Chondrocyte (in vitro differentiated cells): Measurements from ENCODE around the gene PDGFRB. TPM values are rescaled to one million over a fixed set of nuclear protein-coding genes. Genes with fewer than 3 reads are reported as not detected.

ENCODE experiments used
- DNase-seq: peaks from one replicate; pipeline ENCODE4 v3.0.0; 2021; ENCODE audit warnings: mixed read lengths, low spot score
- H3K27ac Mint-ChIP-seq: one replicate; pipeline ENCODE4 v1.8.0; 2021; ENCODE audit warnings: mild to moderate bottlenecking, moderate library complexity, mixed read lengths; ENCODE audit not compliant: unreplicated experiment
- H3K27me3 Mint-ChIP-seq: 2 replicates; pipeline ENCODE4 v1.8.0; 2021; ENCODE audit warnings: low read depth, mixed read lengths
- H3K36me3 Mint-ChIP-seq: 2 replicates; pipeline ENCODE4 v1.8.0; 2021; ENCODE audit warnings: low read depth, mixed read lengths
- H3K4me1 Mint-ChIP-seq: 2 replicates; pipeline ENCODE4 v1.8.0; 2021; ENCODE audit warnings: low read depth, mild to moderate bottlenecking, mixed read lengths
- H3K4me3 Mint-ChIP-seq: one replicate; pipeline ENCODE4 v1.8.0; 2021; ENCODE audit warnings: mild to moderate bottlenecking, moderate library complexity, mixed read lengths; ENCODE audit not compliant: unreplicated experiment
- H3K9me3 Mint-ChIP-seq: 2 replicates; pipeline ENCODE4 v1.8.0; 2021; ENCODE audit warnings: low read depth, mixed read lengths
- CTCF ChIP-seq: fragments of 200-600 bp; sonication (generic); IDR thresholded peaks from 2 replicates; pipeline ENCODE4 v1.5.0; 2021; ENCODE audit warnings: antibody characterized with exemption, mild to moderate bottlenecking, moderate library complexity
- total RNA-seq: library from RNA; stranded (reverse); gene quantifications from 3 replicates; pipeline ENCODE4 v1.2.1, GENCODE V29; 2021

The PDGFRB gene
- total RNA-seq, 1 donor from 2014 or later: 499 TPM

DNA sequence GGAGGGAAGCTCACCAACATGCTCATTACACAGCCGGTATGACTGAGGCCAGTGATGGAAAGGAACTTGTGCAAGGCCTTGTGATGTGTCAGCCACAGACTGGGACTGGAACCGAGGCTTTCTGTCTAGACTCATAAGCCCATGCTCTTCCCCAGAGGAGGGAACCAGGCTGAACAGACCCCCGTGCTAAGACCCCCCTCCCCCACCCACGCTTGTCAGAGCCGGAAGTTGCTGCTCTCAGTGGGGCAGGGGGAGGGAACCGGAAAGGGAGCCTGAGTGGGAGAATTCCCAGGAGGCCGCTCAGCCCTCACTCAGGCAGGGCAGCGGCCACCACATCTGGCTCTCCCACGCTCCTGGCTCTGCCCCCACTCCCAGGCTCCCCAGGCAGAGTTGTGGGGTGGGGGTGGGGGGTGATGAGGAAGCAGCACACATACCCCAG lies 4.1 kb upstream of the PDGFRB start:
- peaks cover 72% of the 10 kb centered on the region for H3K4me1 Mint-ChIP-seq
- H3K27ac Mint-ChIP-seq: peak overlapping the region; percentile 82
- no peaks in the 10 kb centered on the region for H3K9me3 Mint-ChIP-seq
- no peak for TF ChIP-seq CTCF
- DNase-seq: no peak
- no peak overlapping the region for H3K4me3 Mint-ChIP-seq
- H3K36me3 Mint-ChIP-seq: peaks cover 2% of the 10 kb centered on the region
- H3K27me3 Mint-ChIP-seq: no peaks in the 10 kb centered on the region

GRCh38 chr5:150159031-150159430 lies 3.4 kb upstream of the PDGFRB start:
- Mint-ChIP-seq H3K4me1 (peaks cover 70% of the 10 kb centered on the region), H3K4me3 (no peak overlapping the region), H3K27ac (peak overlapping the region; percentile 86), H3K27me3 (no peaks in the 10 kb centered on the region), H3K9me3 (no peaks in the 10 kb centered on the region), H3K36me3 (peaks cover 5% of the 10 kb centered on the region)
- DNase-seq: no peak
- no peak for TF ChIP-seq CTCF

GRCh38 chr5:150158170-150158949 lies 2.7 kb upstream of the PDGFRB start:
- Mint-ChIP-seq H3K4me1 (peaks cover 70% of the 10 kb centered on the region), H3K36me3 (peaks cover 11% of the 10 kb centered on the region), H3K4me3 (peak overlapping the region; percentile 12), H3K27ac (peak overlapping the region; percentile 97), H3K9me3 (no peaks in the 10 kb centered on the region), H3K27me3 (no peaks in the 10 kb centered on the region)
- no peak for DNase-seq
- TF ChIP-seq CTCF: no peak

GRCh38 chr5:150157168-150157567 lies 1.5 kb upstream of the PDGFRB start:
- Mint-ChIP-seq H3K4me1 (peaks cover 82% of the 10 kb centered on the region), H3K9me3 (no peaks in the 10 kb centered on the region), H3K27ac (peak overlapping the region; percentile 97), H3K27me3 (no peaks in the 10 kb centered on the region), H3K36me3 (peaks cover 16% of the 10 kb centered on the region), H3K4me3 (no peak overlapping the region)
- no peak for DNase-seq
- TF ChIP-seq CTCF: no peak

DNA sequence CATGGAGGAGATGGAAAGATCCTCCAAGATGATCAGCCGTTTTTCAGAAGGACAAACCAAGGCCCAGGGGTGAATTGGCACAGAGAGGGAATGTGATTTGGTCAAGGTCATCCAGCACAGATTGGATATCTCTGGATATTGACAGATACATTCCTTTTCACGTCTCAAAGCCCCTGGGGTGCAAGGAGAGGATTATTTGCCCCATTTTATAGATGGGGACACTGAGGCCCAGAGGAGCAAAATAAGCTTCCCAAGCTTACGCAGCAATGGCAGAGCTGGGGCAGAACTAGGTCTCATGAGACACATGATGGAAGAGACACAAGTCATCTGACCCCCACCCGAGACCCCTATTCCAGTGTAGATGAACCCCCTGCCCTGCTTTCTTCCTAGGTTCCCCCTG lies 895 bp upstream of the PDGFRB start:
- no peak for DNase-seq
- Mint-ChIP-seq H3K36me3 (peaks cover 16% of the 10 kb centered on the region), H3K4me3 (no peak overlapping the region), H3K9me3 (no peaks in the 10 kb centered on the region), H3K4me1 (peaks cover 84% of the 10 kb centered on the region), H3K27ac (peak overlapping the region; percentile 97), H3K27me3 (no peaks in the 10 kb centered on the region)
- no peak for TF ChIP-seq CTCF
